Adrenal gland (tissue), 5 donors: ENCODE measurements around the gene PRICKLE2.

ENCODE experiments used
- POLR2A ChIP-seq, 2 donors: fragments of 450-650 bp; IDR thresholded peaks; one replicate each; pipeline ENCODE4 v1.6.1; 2017; ENCODE audit warnings: antibody characterized with exemption in 2 of 2, mild to moderate bottlenecking in 2 of 2, moderate library complexity in 1 of 2
- TF ChIP-seq, protein P1 (sequence below), 6 experiments: fragments of 450-650 bp in 4 of 6; fragments of 200-600 bp in 2 of 6; sonication (generic) in 1 of 6; IDR thresholded peaks; 1 replicate in 5 of 6; 2 replicates in 1 of 6; pipeline versions ENCODE4 v1.5.1 to v1.8.0; 2016 to 2021; ENCODE audit warnings: antibody characterized with exemption in 6 of 6, mild to moderate bottlenecking in 2 of 6, moderate library complexity in 1 of 6
- donor health status: DM: no; HTN: no; CAD: no.

GRCh38 chr3:64240396-64240795, 15.1 kb upstream of the PRICKLE2 start:
- TF ChIP-seq, protein P1, sequence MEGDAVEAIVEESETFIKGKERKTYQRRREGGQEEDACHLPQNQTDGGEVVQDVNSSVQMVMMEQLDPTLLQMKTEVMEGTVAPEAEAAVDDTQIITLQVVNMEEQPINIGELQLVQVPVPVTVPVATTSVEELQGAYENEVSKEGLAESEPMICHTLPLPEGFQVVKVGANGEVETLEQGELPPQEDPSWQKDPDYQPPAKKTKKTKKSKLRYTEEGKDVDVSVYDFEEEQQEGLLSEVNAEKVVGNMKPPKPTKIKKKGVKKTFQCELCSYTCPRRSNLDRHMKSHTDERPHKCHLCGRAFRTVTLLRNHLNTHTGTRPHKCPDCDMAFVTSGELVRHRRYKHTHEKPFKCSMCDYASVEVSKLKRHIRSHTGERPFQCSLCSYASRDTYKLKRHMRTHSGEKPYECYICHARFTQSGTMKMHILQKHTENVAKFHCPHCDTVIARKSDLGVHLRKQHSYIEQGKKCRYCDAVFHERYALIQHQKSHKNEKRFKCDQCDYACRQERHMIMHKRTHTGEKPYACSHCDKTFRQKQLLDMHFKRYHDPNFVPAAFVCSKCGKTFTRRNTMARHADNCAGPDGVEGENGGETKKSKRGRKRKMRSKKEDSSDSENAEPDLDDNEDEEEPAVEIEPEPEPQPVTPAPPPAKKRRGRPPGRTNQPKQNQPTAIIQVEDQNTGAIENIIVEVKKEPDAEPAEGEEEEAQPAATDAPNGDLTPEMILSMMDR (IDR thresholded peaks at IDR 0.05) = no peak
- TF ChIP-seq POLR2A (IDR thresholded peaks at IDR 0.05) = no peak
